Uterus (tissue), 4 donors: ENCODE results near the gene IPO8. TPM values are rescaled to one million over a fixed set of nuclear protein-coding genes. Genes with fewer than 3 reads are reported as not detected.
"Not testable (repeated sequence)": the region's sequence is repeated elsewhere in the genome, so short reads cannot be mapped to it uniquely, and the experiment has no call there.

Experiments
- DNase-seq, 2 donors: peaks; one replicate each; pipeline ENCODE4 v3.0.0-alpha.2; 2019 to 2020
- H3K27ac ChIP-seq, 2 donors: fragments of 200-600 bp; sonication (generic); 1 replicate in 1 of 2; 2 replicates in 1 of 2; pipeline ENCODE4 v1.5.1; 2016 to 2018
- H3K27me3 ChIP-seq, 2 donors: fragments of 200-600 bp; sonication (generic); one replicate each; pipeline ENCODE4 v1.5.1; 2018 to 2019; ENCODE audit warnings: control low read depth in 1 of 2
- H3K36me3 ChIP-seq, 2 donors: fragments of 200-600 bp; sonication (generic); one replicate each; pipeline ENCODE4 v1.5.1; 2019; ENCODE audit warnings: control low read depth in 1 of 2
- H3K4me1 ChIP-seq, 2 donors: fragments of 200-600 bp; sonication (generic); one replicate each; pipeline ENCODE4 v1.5.1; 2018 to 2019; ENCODE audit warnings: control low read depth in 1 of 2
- H3K4me3 ChIP-seq, 2 donors: fragments of 200-600 bp; sonication (generic); 1 replicate in 1 of 2; 2 replicates in 1 of 2; pipeline ENCODE4 v1.5.1; 2018 to 2019; ENCODE audit warnings: mild to moderate bottlenecking in 1 of 2
- H3K9me3 ChIP-seq, 2 donors: fragments of 200-600 bp; sonication (generic); one replicate each; pipeline ENCODE4 v1.5.1; 2019; ENCODE audit warnings: control low read depth in 1 of 2
- CTCF ChIP-seq, 4 experiments: fragments of 200-600 bp in 2 of 4; fragments of 450-650 bp in 2 of 4; sonication (generic) in 2 of 4; IDR thresholded peaks; one replicate each; pipeline ENCODE4 v1.5.1; 2016 to 2019; ENCODE audit warnings: antibody characterized with exemption in 4 of 4, mild to moderate bottlenecking in 2 of 4, moderate library complexity in 1 of 4
- POLR2A ChIP-seq, 2 donors: fragments of 450-650 bp; IDR thresholded peaks; one replicate each; pipeline ENCODE4 v1.6.1; 2016; ENCODE audit warnings: antibody characterized with exemption in 2 of 2, mild to moderate bottlenecking in 1 of 2, moderate library complexity in 1 of 2
- intact Hi-C: fragments of 100-400 bp; cut with DNase I; formaldehyde crosslinking; loops from one replicate; pipeline ENCODE4 v1.15.1; 2023; ENCODE audit warnings: low total_unique reads
- total RNA-seq, 4 donors: library from RNA; depleted of rRNA in 3 of 4; stranded (reverse); fragments of >200 nt in 3 of 4; gene quantifications; one replicate each; pipeline versions ENCODE4 v1.1.0 to v1.2.4, GENCODE V29; 2014 to 2023
- donor health status: DM: yes; HTN: yes; CAD: no.

The IPO8 gene
- total RNA-seq, 4 donors from 2014 or later: 11.0 to 53.1 (median 34.2) TPM

GRCh38 chr12:30598889-30599288 lies 96.8 kb downstream of the IPO8 start:
- Histone ChIP-seq H3K36me3 (no peaks in the 10 kb centered on the region), H3K4me3 (no peak overlapping the region), H3K4me1 (no peaks in the 10 kb centered on the region), H3K9me3 (no peaks in the 10 kb centered on the region), H3K27ac (no peak overlapping the region), H3K27me3 (no peaks in the 10 kb centered on the region)
- TF ChIP-seq CTCF (IDR thresholded peaks at IDR 0.05) (no peak), POLR2A (IDR thresholded peaks at IDR 0.05) (no peak)
- no peak for DNase-seq
- intact Hi-C loops: no loop called here

GRCh38 chr12:30595742-30596141 lies 99.9 kb downstream of the IPO8 start:
- DNase-seq: no peak
- no peak overlapping the region for H3K4me3 ChIP-seq
- H3K27me3 ChIP-seq: no peaks in the 10 kb centered on the region
- H3K27ac ChIP-seq: no peak overlapping the region
- H3K9me3 ChIP-seq: no peaks in the 10 kb centered on the region
- H3K36me3 ChIP-seq: no peaks in the 10 kb centered on the region
- TF ChIP-seq POLR2A (IDR thresholded peaks at IDR 0.05): no peak
- TF ChIP-seq CTCF (IDR thresholded peaks at IDR 0.05): no peak
- intact Hi-C loops: no loop called here
- no peaks in the 10 kb centered on the region for H3K4me1 ChIP-seq

GRCh38 chr12:30594509-30594908 lies 101.2 kb downstream of the IPO8 start:
- no peak for TF ChIP-seq POLR2A (IDR thresholded peaks at IDR 0.05)
- no peak for TF ChIP-seq CTCF (IDR thresholded peaks at IDR 0.05)
- intact Hi-C loops: no loop called here
- no peak overlapping the region for H3K27ac ChIP-seq
- H3K4me1 ChIP-seq: no peaks in the 10 kb centered on the region
- no peaks in the 10 kb centered on the region for H3K36me3 ChIP-seq
- H3K27me3 ChIP-seq: no peaks in the 10 kb centered on the region
- no peak overlapping the region for H3K4me3 ChIP-seq
- H3K9me3 ChIP-seq: no peaks in the 10 kb centered on the region
- no peak for DNase-seq

- H3K36me3 ChIP-seq, H3K9me3 ChIP-seq, intact Hi-C loops, H3K27me3 ChIP-seq, DNase-seq, H3K4me1 ChIP-seq, H3K4me3 ChIP-seq, H3K27ac ChIP-seq: not testable (repeated sequence)
These were observed 107.1 kb downstream of the IPO8 start for GRCh38 chr12:30588572-30588971.

GRCh38 chr12:30587782-30588181 lies 107.9 kb downstream of the IPO8 start:
- TF ChIP-seq CTCF (IDR thresholded peaks at IDR 0.05): no peak
- no peak for TF ChIP-seq POLR2A (IDR thresholded peaks at IDR 0.05)
- intact Hi-C loops: no loop called here
- H3K9me3 ChIP-seq: no peaks in the 10 kb centered on the region
- DNase-seq: no peak
- no peak overlapping the region for H3K27ac ChIP-seq
- no peaks in the 10 kb centered on the region for H3K4me1 ChIP-seq
- no peak overlapping the region for H3K4me3 ChIP-seq
- no peaks in the 10 kb centered on the region for H3K27me3 ChIP-seq
- no peaks in the 10 kb centered on the region for H3K36me3 ChIP-seq

- Histone ChIP-seq H3K9me3 (no peaks in the 10 kb centered on the region), H3K27me3 (no peaks in the 10 kb centered on the region), H3K4me1 (no peaks in the 10 kb centered on the region), H3K4me3 (no peak overlapping the region), H3K27ac (no peak overlapping the region), H3K36me3 (no peaks in the 10 kb centered on the region)
- no peak for DNase-seq
- intact Hi-C loops: no loop called here
- TF ChIP-seq CTCF (IDR thresholded peaks at IDR 0.05): no peak
- no peak for TF ChIP-seq POLR2A (IDR thresholded peaks at IDR 0.05)
These were observed 109.8 kb downstream of the IPO8 start for GRCh38 chr12:30585877-30586276.
